ENCODE data around the gene HNRNPC.

Gene HNRNPC

DNA sequence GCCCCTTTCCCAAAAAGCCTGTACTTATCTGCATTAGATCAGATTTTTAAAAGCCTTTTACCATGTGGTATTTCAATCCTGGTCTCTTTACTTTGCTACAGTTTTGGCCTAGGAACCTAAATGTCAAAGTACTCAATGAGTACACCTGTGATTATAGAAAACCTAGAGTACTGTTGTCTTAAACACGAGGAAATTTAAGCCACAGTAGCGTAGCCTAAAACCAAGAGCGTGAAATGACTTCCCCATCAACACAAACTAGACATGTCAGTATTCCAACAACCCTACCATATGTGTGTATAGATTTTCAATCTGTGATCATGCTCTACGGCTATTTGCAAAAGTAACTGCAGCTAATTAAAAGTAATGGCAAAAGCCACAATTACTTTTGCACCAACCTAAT, 60.7 kb downstream of the HNRNPC start:
- Histone ChIP-seq H3K27ac (ENCODE audit: poor library complexity, severe bottlenecking) (no peak overlapping the region), H3K36me3 (ENCODE audit: low read depth) (peaks cover 83% of the 10 kb centered on the region), H3K9me3 (ENCODE audit: severe bottlenecking) (no peaks in the 10 kb centered on the region), H3K4me1 (ENCODE audit: insufficient read depth, poor library complexity, severe bottlenecking) (no peaks in the 10 kb centered on the region), H3K4me3 (ENCODE audit: severe bottlenecking) (no peak overlapping the region), H3K27me3 (ENCODE audit: insufficient read depth, poor library complexity, severe bottlenecking) (no peaks in the 10 kb centered on the region)
- no peak for DNase-seq (ENCODE audit: low spot score)
- TF ChIP-seq, protein P1, sequence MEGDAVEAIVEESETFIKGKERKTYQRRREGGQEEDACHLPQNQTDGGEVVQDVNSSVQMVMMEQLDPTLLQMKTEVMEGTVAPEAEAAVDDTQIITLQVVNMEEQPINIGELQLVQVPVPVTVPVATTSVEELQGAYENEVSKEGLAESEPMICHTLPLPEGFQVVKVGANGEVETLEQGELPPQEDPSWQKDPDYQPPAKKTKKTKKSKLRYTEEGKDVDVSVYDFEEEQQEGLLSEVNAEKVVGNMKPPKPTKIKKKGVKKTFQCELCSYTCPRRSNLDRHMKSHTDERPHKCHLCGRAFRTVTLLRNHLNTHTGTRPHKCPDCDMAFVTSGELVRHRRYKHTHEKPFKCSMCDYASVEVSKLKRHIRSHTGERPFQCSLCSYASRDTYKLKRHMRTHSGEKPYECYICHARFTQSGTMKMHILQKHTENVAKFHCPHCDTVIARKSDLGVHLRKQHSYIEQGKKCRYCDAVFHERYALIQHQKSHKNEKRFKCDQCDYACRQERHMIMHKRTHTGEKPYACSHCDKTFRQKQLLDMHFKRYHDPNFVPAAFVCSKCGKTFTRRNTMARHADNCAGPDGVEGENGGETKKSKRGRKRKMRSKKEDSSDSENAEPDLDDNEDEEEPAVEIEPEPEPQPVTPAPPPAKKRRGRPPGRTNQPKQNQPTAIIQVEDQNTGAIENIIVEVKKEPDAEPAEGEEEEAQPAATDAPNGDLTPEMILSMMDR (IDR thresholded peaks at IDR 0.05; ENCODE audit: poor library complexity, severe bottlenecking), result no peak
- ATAC-seq (ENCODE audit: low read depth), result no peak

- H3K36me3 ChIP-seq (ENCODE audit: low read depth), result peaks cover 68% of the 10 kb centered on the region
- no peaks in the 10 kb centered on the region for H3K9me3 ChIP-seq (ENCODE audit: severe bottlenecking)
- TF ChIP-seq, protein P1 (IDR thresholded peaks at IDR 0.05; ENCODE audit: poor library complexity, severe bottlenecking), result no peak
- ATAC-seq (ENCODE audit: low read depth) (no peak), DNase-seq (ENCODE audit: low spot score) (no peak)
- H3K27ac ChIP-seq (ENCODE audit: poor library complexity, severe bottlenecking), result no peak overlapping the region
- H3K4me3 ChIP-seq (ENCODE audit: severe bottlenecking), result no peak overlapping the region
- H3K4me1 ChIP-seq (ENCODE audit: insufficient read depth, poor library complexity, severe bottlenecking), result no peaks in the 10 kb centered on the region
- H3K27me3 ChIP-seq (ENCODE audit: insufficient read depth, poor library complexity, severe bottlenecking), result no peaks in the 10 kb centered on the region
These were observed 62.2 kb downstream of the HNRNPC start for GRCh38 chr14:21206753-21207684.

DNA sequence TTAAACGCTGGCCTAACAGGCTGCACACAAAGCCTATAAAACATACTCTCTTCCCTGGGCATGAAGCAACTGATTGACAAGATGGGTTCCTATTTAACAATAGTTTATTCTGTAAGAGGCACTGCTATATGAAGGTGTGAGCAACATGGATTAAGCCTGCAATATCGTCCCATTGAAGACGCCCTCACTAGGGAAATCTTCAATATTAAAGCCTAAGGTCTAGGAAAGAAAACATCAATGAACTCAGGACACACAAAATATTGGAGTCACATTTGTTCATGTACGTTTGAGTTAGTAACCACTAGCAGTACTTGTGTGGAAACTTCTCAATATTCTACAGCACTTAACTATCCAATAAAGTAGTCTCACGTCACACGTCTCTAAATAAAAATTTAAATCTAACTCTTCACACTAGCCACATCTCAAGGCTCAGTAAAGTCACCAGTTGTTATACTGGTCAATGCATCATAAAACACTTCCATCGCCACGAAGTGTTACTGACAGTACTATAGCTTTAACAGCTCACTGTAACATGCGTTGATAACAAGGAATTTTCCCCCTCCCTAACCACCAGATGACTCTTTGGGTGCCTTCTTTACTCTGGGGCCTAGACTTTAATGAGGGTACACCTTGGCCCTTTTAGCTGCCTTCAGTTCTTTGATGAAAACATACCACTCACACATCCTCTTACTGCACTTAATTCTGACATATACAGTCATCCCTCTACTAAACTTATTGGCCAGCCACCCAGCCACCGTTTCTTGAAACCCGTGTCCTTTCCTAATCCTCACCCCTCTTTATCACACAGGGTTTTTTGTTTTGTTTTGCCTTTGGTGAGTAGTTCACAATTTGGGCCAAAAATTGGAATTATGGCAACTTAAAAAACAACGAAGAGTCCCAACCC, 63.3 kb downstream of the HNRNPC start:
- Histone ChIP-seq H3K4me3 (ENCODE audit: severe bottlenecking) (no peak overlapping the region), H3K9me3 (ENCODE audit: severe bottlenecking) (no peaks in the 10 kb centered on the region), H3K4me1 (ENCODE audit: insufficient read depth, poor library complexity, severe bottlenecking) (no peaks in the 10 kb centered on the region), H3K27ac (ENCODE audit: poor library complexity, severe bottlenecking) (no peak overlapping the region), H3K36me3 (ENCODE audit: low read depth) (peaks cover 57% of the 10 kb centered on the region), H3K27me3 (ENCODE audit: insufficient read depth, poor library complexity, severe bottlenecking) (no peaks in the 10 kb centered on the region)
- TF ChIP-seq, protein P1 (IDR thresholded peaks at IDR 0.05; ENCODE audit: poor library complexity, severe bottlenecking), result no peak
- ATAC-seq (ENCODE audit: low read depth) (no peak), DNase-seq (ENCODE audit: low spot score) (no peak)

DNA sequence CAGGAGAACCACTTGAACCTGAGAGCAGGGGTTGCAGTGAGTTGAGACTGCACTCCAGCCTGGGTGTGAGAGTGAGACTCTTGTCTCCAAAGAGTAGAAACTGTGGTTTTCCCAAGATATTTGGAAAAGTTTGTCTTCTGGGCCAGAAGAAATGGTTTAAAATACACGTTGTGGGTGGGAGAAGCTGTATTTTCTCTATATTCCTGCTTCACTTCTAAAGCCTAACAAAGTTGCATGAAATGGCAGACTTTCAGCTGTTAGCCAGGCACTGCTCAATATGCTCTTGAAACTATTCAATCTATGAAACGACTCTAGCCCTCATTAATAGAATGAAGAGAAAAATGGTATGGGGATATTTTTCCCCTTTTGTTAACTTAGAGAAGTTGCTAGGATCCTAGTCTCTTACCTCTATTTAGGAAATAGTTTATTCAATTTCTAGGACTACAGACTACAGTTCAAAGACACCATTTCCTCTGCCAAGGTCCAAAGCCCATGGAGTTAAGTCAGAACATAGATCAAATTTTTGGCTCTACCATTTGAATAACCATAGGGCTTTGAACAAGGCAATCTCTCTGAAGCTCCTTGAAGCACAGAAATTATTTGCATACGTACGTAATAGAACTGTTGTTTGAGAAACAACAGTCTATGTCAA, 64.1 kb downstream of the HNRNPC start:
- no peaks in the 10 kb centered on the region for H3K27me3 ChIP-seq (ENCODE audit: insufficient read depth, poor library complexity, severe bottlenecking)
- peaks cover 53% of the 10 kb centered on the region for H3K36me3 ChIP-seq (ENCODE audit: low read depth)
- DNase-seq (ENCODE audit: low spot score) (no peak), ATAC-seq (ENCODE audit: low read depth) (no peak)
- TF ChIP-seq, protein P1 (IDR thresholded peaks at IDR 0.05; ENCODE audit: poor library complexity, severe bottlenecking), result no peak
- H3K4me3 ChIP-seq (ENCODE audit: severe bottlenecking), result no peak overlapping the region
- H3K9me3 ChIP-seq (ENCODE audit: severe bottlenecking), result no peaks in the 10 kb centered on the region
- H3K27ac ChIP-seq (ENCODE audit: poor library complexity, severe bottlenecking), result no peak overlapping the region
- H3K4me1 ChIP-seq (ENCODE audit: insufficient read depth, poor library complexity, severe bottlenecking), result no peaks in the 10 kb centered on the region

Measured in RWPE2 (cell line).